Endothelial cell of hepatic sinusoid (primary cell): Measurements from ENCODE around the gene LRRTM4.
"Not testable (repeated sequence)": the region's sequence is repeated elsewhere in the genome, so short reads cannot be mapped to it uniquely, and the experiment has no call there.

Experiments
- in situ Hi-C: cut with HindIII; loops from 2 replicates; pipeline ENCODE4 v1.10.0; 2017; ENCODE audit warnings: low sequenced_read_pairs

LRRTM4 gene

DNA sequence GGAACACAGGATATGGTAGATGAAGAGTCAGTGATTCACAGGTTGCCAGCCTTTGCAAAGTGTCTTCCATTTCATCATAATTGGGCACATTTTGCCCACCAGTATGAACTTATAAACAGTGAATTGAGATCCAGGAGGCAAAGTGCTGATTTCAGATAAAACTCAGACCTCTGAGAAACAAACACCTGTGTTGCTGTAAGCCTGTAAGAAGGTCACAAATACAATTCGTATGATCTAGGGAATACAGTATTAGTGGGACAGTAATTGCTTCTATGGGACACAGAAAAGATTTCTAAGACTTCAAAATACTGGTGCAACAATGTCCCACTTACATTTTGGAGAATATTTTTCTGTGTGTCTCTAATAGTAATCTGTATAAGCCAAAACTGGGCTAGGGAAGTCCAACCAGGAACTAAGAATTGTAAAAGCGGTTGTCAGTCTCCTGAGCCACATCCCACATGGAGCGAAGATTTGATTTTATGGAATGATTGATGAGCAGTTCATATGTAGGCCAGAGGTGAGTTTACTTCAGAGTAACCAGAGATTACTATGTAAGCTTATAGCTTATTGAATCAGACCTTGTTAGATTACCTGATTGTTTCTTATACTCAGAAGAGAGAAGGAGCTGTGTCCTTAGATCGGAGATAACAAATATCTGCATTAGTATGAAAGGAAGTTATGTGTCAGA is 728.4 kb downstream of the LRRTM4 start:
- in situ Hi-C loops: no loop called here

GRCh38 chr2:76781313-76781712 is 740.9 kb downstream of the LRRTM4 start:
- in situ Hi-C loops: not testable (repeated sequence)

GRCh38 chr2:76763276-76763675 is 758.9 kb downstream of the LRRTM4 start:
- in situ Hi-C loops: no loop called here

GRCh38 chr2:76760367-76760704 is 761.8 kb downstream of the LRRTM4 start:
- in situ Hi-C loops: no loop called here

GRCh38 chr2:76759634-76760366 is 762.4 kb downstream of the LRRTM4 start:
- in situ Hi-C loops: no loop called here

DNA sequence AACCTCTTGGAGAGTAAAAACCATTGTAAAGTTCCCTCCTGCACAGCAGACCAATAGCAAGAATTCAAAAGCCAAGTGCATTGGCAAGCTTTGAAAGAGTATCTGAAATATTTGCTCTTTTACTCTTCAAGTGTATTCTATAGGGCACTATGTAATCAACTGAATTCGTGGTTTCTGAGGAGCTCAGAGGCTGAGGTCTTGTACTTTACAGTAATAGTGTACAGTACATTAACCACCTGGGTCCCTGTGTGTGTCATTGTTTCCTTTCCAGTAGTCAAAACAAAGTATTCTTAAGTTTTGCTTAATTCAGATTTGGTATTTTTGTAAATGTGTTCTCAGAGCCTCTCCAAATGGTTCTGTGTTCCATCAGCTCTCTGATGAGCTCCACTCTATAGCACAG is 769.7 kb downstream of the LRRTM4 start:
- in situ Hi-C loops: no loop called here

DNA sequence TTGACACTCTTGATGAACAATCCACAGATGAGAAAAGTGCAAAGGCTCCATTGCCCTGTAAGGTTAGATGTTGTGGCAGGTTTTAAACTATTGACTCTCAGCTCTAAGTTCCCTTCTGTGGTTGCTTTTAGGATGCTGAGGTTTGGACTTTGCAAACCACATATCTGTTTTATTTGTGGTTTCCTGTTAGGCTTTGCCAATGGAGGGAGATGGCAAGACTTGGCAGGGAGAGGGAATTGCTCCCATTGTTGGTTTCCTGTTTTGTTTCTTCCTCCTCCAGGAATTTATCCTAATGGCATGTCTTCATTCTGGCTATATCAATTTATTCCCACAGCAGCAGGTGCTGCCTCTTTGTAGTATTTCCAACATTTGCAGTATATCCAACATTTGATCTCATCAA is 772.3 kb downstream of the LRRTM4 start:
- in situ Hi-C loops: no loop called here

DNA sequence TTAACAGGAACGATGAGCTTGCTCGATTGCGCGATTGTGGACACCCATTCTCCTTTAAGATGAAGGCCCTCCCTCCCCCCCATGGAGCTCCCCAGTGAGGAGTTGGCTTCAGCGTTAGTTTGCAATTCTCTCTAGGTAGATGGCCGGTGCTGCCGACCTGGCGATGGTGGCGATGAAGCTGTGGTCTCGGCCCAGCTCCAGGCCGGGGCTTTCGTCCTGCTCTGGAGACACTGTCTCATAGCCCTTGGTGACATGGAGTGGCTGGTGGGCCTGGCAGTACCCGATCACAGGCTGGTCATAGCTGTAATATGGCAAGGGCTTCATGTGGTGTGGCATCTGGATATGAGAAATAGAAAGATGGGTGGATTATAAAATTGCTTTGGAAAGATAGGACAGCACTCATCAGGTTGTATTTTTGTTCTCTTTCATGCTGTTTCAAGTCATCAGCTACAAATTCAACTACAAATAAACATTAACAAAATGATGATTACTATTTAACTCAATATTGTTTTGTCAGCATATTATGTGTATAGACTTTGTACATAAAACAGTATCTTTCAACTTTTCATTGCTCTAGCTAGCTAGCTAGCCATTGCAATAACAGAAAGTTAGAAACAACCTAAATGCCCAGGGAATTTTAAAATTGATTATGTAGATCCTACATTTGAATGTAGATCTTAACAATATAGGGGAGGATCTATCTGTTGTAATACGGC is 773.4 kb downstream of the LRRTM4 start:
- in situ Hi-C loops: no loop called here

GRCh38 chr2:76745605-76746004 is 776.6 kb downstream of the LRRTM4 start:
- in situ Hi-C loops: no loop called here

DNA sequence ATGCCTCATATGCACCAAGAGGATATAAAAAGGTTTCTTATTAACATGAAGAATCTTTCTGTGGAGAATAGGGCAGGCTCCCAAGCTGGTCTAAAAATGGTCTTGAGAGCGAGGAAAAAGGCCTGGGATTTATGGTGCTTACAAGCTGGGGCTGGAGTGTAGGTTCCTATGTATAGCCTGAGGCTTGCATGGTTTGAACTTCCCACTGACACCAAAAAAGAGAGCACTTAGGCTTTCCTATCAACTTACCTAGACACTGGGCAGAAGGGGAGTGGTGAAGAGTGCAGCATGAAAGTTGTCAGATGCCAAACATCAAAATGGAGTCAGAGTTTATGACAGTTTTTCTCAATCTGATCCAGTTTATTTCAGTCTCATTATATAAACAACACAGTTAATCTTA is 784.6 kb downstream of the LRRTM4 start:
- in situ Hi-C loops: no loop called here

- in situ Hi-C loops: no loop called here
Observed at GRCh38 chr2:76733736-76734135, 788.4 kb downstream of the LRRTM4 start.

- in situ Hi-C loops: no loop called here
Observed at GRCh38 chr2:76731157-76731556, 791.0 kb downstream of the LRRTM4 start.

DNA sequence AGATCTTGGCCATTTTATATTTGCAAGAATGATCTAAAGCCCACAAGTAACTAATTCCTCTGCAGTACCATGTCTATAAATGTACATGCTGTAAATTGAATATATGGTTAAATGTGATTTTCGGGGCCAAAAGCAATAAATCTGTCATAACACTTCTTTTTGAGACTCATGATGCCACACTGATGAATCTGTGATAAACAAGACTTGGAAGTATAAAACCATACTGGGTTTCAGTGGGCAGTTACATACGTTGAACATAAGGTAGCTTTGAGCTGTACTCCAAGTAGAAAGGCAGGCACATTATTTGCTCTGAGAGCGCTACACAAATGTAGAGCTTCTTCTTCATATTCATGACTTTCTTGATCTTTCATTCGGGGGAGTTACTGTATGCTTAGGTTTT is 792.2 kb downstream of the LRRTM4 start:
- in situ Hi-C loops: no loop called here

DNA sequence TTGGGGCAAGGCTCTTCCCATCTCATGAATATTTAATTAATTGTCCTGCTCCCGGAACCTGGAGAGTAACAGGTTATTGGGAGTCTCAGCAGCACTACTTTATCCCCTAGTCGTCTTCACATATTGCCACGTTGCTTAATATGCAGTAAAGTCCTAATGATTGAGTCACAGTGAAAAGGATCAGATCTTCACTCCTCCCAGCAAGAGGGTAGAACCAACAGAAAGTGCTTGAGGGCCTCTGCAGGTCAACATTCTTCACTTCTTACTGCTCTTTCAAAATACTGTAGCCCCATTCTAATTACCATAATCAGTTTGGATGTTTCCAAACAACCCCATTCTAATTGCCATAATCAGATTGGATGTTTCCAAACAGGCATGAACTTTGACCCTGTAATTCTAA is 801.0 kb downstream of the LRRTM4 start:
- in situ Hi-C loops: no loop called here

- in situ Hi-C loops: no loop called here
Observed at GRCh38 chr2:76713312-76713711, 808.9 kb downstream of the LRRTM4 start.

DNA sequence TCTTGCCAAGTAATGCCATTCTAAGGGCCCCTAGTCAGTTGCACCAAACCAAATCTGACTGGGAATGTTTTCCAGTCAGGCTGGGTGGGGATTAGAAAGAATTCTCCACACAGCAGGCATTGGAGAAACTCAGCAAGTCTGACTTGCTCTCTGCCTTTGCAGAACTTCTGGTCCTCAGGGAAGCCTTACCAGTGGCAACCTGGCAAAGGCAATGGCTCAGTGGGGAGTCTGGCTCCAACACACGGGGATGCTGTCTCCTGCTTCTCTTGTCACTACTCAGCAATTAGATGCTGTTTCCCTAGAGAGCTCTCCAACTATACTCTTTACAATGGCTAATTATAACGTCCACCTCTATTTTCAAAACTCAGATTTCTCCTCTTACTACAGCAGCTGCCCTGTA is 810.7 kb downstream of the LRRTM4 start:
- in situ Hi-C loops: no loop called here

DNA sequence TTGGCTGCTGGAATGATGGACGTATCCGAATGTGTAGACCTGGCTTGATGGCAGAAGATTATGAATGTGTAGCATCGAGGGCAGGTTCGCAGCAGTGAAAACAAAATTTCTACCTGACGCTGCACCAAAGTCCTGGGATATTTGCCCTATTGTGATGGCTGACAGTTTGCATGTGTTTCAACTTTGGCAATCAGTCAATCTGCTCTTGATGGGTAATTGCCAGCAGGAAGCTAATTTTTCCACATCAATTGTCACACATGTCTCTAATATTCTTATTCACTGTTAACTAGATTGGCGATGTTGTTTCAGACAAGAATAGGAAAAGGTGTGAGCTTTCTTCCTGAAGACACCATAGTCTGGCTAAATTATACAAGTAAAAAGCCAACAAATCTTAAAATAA is 821.3 kb downstream of the LRRTM4 start:
- in situ Hi-C loops: no loop called here

- in situ Hi-C loops: not testable (repeated sequence)
Observed at GRCh38 chr2:76697998-76698713, 824.0 kb downstream of the LRRTM4 start.
